GM18861 (cell line): ENCODE results near the gene ST6GALNAC1.
"Not testable (repeated sequence)": the region's sequence is repeated elsewhere in the genome, so short reads cannot be mapped to it uniquely, and the experiment has no call there.

Experiments used
- ATAC-seq: cut with Tn5 transposase; IDR thresholded peaks from one replicate; pipeline ENCODE4 v1.9.1; 2021; ENCODE audit not compliant: unreplicated experiment

ST6GALNAC1 gene

GRCh38 chr17:76642994-76643393 lies 563 bp downstream of the ST6GALNAC1 start:
- no peak for ATAC-seq

DNA sequence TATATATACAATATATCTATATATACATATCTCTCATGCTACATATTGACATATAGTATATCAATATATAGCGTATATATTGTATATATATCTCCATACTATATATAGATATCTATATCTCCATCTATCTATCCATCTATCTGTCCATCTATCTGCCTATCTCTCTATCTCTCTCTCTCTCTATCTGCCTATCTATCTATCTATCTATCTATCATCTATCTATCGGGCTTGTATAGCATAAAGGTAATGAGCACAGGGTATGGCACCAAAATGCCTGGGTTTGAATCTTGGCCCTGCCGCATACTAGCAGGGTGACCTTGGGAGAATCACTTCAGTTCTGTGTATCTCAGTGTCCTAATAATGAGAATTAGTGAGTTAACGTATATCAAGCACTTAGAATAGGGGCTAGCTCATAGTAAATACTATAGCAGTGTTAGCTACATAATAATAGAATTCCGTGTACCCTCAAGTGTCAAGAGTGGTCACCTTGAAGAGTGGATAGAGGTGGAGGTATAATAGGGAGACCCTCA lies 1.5 kb downstream of the ST6GALNAC1 start:
- ATAC-seq, result no peak

GRCh38 chr17:76641501-76641900 lies 2.1 kb downstream of the ST6GALNAC1 start:
- ATAC-seq, result no peak

- ATAC-seq, result no peak
Measured at GRCh38 chr17:76640550-76641380, 2.8 kb downstream of the ST6GALNAC1 start.

- no peak for ATAC-seq
Measured at GRCh38 chr17:76638263-76638662, 5.3 kb downstream of the ST6GALNAC1 start.

DNA sequence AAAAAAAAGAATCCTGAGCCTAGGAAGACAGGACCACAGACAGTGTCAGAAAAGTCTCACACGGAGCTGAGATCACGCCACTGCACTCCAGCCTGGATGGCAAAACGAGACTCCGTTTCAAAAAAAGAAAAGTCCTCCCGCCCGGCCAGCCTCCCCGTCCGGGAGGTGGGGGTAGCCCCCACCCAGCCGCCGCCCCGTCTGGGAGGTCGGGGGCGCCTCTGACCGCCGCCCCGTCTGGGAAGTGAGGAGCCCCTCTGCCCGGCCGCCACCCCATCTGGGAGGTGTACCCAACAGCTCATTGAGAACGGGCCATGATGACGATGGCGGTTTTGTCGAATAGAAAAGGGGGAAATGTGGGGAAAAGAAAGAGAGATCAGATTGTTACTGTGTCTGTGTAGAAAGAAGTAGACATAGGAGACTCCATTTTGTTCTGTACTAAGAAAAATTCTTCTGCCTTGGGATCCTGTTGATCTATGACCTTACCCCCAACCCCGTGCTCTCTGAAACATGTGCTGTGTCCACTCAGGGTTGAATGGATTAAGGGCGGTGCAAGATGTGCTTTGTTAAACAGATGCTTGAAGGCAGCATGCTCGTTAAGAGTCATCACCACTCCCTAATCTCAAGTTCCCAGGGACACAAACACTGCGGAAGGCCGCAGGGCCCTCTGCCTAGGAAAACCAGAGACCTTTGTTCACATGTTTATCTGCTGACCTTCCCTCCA lies 6.9 kb downstream of the ST6GALNAC1 start:
- not testable (repeated sequence) for ATAC-seq

GRCh38 chr17:76635659-76636360 lies 7.7 kb downstream of the ST6GALNAC1 start:
- no peak for ATAC-seq

DNA sequence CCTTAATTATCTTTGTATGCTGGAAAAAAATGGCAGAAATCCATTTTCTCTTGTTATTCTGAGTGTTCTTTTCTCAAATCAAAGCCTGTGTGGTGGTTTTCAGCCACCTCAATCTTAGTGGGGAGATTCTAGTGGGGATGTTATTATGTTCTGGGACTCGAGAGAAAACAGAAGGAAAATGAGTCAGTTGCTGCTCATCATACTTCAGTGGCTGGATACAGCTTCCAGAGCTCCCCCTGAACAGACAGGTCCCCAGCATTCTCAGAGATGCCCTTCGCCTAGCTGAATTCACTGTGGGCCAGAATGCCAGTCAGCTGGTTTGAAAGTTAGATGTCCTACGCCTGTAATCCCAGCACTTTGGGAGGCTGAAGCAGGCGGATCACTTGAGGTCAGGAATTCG lies 8.5 kb downstream of the ST6GALNAC1 start:
- ATAC-seq, result no peak

GRCh38 chr17:76633628-76634328 lies 9.8 kb downstream of the ST6GALNAC1 start:
- ATAC-seq, result no peak

GRCh38 chr17:76631821-76632565 lies 11.6 kb downstream of the ST6GALNAC1 start:
- no peak for ATAC-seq

- ATAC-seq, result no peak
Measured at GRCh38 chr17:76630151-76630550, 13.4 kb downstream of the ST6GALNAC1 start.

DNA sequence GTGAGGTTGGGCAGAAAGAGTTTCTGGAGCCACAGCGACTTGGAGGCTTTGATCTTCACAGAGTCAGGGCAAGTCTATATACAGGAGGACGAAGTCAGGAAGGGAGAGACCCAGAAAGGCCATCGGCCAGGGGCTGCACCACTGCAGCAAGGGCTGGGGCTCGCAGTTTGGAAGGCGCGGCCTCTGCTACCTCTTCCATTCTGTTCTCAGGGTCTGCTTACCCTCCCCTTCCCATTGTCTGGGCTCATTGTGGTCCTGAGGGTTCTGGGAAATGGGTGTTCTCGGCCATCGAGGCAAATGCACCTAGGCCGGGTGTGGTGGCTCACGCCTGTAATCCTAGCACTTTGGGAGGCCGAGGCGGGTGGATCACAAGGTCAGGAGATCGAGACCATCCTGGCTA lies 16.0 kb downstream of the ST6GALNAC1 start:
- ATAC-seq, result no peak

DNA sequence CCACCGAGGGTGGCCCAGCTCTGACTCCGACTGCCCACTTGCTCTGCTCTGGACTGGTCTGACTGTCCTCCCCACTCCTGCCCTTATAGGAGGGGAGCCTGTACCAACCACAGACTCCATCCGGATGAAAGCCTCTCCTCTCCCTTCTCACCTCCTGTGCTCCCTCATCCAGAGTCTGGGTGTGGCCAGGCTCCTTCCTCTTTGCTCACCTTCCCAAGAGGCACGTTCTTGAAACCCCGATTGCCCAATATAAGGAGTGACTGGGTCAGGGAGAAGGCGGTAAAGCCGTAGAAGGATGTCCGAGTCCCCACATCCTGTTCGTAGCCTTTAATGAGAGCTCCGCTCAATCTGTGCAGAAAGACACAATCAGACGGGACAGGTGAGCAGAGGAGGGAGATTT lies 17.1 kb downstream of the ST6GALNAC1 start:
- ATAC-seq, result no peak

GRCh38 chr17:76625496-76625895 lies 18.1 kb downstream of the ST6GALNAC1 start:
- no peak for ATAC-seq

GRCh38 chr17:76623271-76624146 lies 20.0 kb downstream of the ST6GALNAC1 start:
- no peak for ATAC-seq

DNA sequence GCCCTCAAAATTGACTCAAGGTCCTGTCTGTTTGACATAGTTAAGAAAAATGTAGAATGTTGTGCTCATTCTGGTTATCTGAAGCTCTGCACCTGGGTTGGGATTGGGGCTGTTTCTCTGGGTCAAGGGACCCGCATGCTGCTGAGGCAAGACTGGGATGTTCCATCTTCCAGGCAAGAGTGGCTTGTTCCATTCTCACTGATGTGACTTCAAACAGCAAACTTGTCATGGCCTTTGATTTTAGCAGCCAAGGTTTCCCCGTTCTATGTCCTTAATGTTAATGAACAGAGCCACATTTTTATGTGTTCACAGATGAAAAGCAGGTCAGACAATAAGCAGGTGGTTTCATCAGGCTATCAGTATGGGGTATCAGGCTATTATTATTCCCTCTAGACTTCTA lies 25.7 kb downstream of the ST6GALNAC1 start:
- ATAC-seq, result no peak

GRCh38 chr17:76614912-76615617 lies 28.5 kb downstream of the ST6GALNAC1 start:
- ATAC-seq, result no peak

- not testable (repeated sequence) for ATAC-seq
Measured at GRCh38 chr17:76614064-76614759, 29.3 kb downstream of the ST6GALNAC1 start.
